SK-N-SH treated with all-trans-retinoic acid at 6 μM for 48 hours (cell line): ENCODE measurements around the gene C9.
A peak's percentile ranks its signal among the peaks of the same experiment; 100 is the strongest.

Source experiments
- ATAC-seq: fragments of 200-7000 bp; cut with Tn5 transposase; 3 replicates; pipeline ENCODE4 v1.9.1; 2020; ENCODE audit warnings: mild to moderate bottlenecking, moderate library complexity
- ARNTL ChIP-seq: fragments of 450-650 bp; formaldehyde crosslinking; IDR thresholded peaks from 2 replicates; pipeline ENCODE4 v1.5.0; 2020; ENCODE audit warnings: low read depth, mild to moderate bottlenecking, moderate library complexity, borderline replicate concordance
- CSDC2 ChIP-seq: fragments of 250-450 bp; sonication (Bioruptor Pico); IDR thresholded peaks from 2 replicates; pipeline ENCODE4 v1.5.0; 2020; ENCODE audit warnings: mild to moderate bottlenecking, moderate library complexity
- CSRNP3 ChIP-seq: fragments of 250-450 bp; sonication (Bioruptor Pico); IDR thresholded peaks from 2 replicates; pipeline ENCODE4 v1.5.1; 2021; ENCODE audit warnings: mild to moderate bottlenecking, moderate library complexity
- ESRRG ChIP-seq: fragments of 250-450 bp; sonication (Bioruptor Pico); IDR thresholded peaks from 2 replicates; pipeline ENCODE4 v1.6.1; 2021; ENCODE audit warnings: mild to moderate bottlenecking
- GLIS3 ChIP-seq: fragments of 250-450 bp; sonication (Bioruptor Pico); IDR thresholded peaks from 2 replicates; pipeline ENCODE4 v1.5.0; 2020; ENCODE audit warnings: mild to moderate bottlenecking, moderate library complexity
- ISL1 ChIP-seq: fragments of 250-450 bp; sonication (Bioruptor Pico); IDR thresholded peaks from 2 replicates; pipeline ENCODE4 v2.1.2; 2022; ENCODE audit warnings: mild to moderate bottlenecking, moderate library complexity
- OSR1 ChIP-seq: fragments of 250-450 bp; sonication (Bioruptor Pico); IDR thresholded peaks from 2 replicates; pipeline ENCODE4 v1.8.0; 2022; ENCODE audit warnings: moderate library complexity, mild to moderate bottlenecking, inconsistent platforms
- PPARA ChIP-seq: fragments of 250-450 bp; sonication (Bioruptor Pico); IDR thresholded peaks from 2 replicates; pipeline ENCODE4 v1.5.0; 2020; ENCODE audit warnings: mild to moderate bottlenecking, borderline replicate concordance
- RARB ChIP-seq: fragments of 250-450 bp; sonication (Bioruptor Pico); IDR thresholded peaks from 2 replicates; pipeline ENCODE4 v1.8.0; 2021; ENCODE audit warnings: mild to moderate bottlenecking, moderate library complexity
- SNAI2 ChIP-seq: fragments of 250-450 bp; sonication (Bioruptor Pico); IDR thresholded peaks from 2 replicates; pipeline ENCODE4 v1.5.0; 2020; ENCODE audit warnings: mild to moderate bottlenecking, moderate library complexity
- TCF4 ChIP-seq: fragments of 250-450 bp; sonication (Bioruptor Pico); IDR thresholded peaks from 2 replicates; pipeline ENCODE4 v1.8.0; 2021; ENCODE audit warnings: mild to moderate bottlenecking, moderate library complexity, borderline replicate concordance
- TOX ChIP-seq: fragments of 250-450 bp; sonication (Bioruptor Pico); IDR thresholded peaks from 2 replicates; pipeline ENCODE4 v1.8.0; 2021; ENCODE audit warnings: mild to moderate bottlenecking, moderate library complexity, borderline replicate concordance
- TSHZ2 ChIP-seq: fragments of 250-450 bp; sonication (Bioruptor Pico); IDR thresholded peaks from 2 replicates; pipeline ENCODE4 v1.5.0; 2020; ENCODE audit warnings: mild to moderate bottlenecking, moderate library complexity
- ZC3H10 ChIP-seq: fragments of 250-450 bp; sonication (Bioruptor Pico); IDR thresholded peaks from 2 replicates; pipeline ENCODE4 v1.5.1; 2021; ENCODE audit warnings: mild to moderate bottlenecking, moderate library complexity
- ZFP3 ChIP-seq: fragments of 250-450 bp; sonication (Bioruptor Pico); IDR thresholded peaks from 2 replicates; pipeline ENCODE4 v1.5.0; 2020; ENCODE audit warnings: mild to moderate bottlenecking, moderate library complexity
- ZFP30 ChIP-seq: fragments of 450-650 bp; formaldehyde crosslinking; IDR thresholded peaks from 2 replicates; pipeline ENCODE4 v1.5.0; 2022; ENCODE audit warnings: mild to moderate bottlenecking, moderate library complexity
- ZNF565 ChIP-seq: fragments of 450-650 bp; formaldehyde crosslinking; conservative IDR thresholded peaks from 2 replicates; pipeline ENCODE4 v1.5.0; 2020; ENCODE audit warnings: low read depth, mild to moderate bottlenecking, moderate library complexity
- ZNF70 ChIP-seq: fragments of 450-650 bp; formaldehyde crosslinking; IDR thresholded peaks from 2 replicates; pipeline ENCODE4 v1.5.0; 2020; ENCODE audit warnings: mild to moderate bottlenecking, moderate library complexity
- ZNF8 ChIP-seq: fragments of 450-650 bp; formaldehyde crosslinking; IDR thresholded peaks from 2 replicates; pipeline ENCODE4 v1.5.0; 2020; ENCODE audit warnings: mild to moderate bottlenecking, moderate library complexity
- TF ChIP-seq, protein P1 (sequence below): fragments of 250-450 bp; sonication (Bioruptor Pico); IDR thresholded peaks from 2 replicates; pipeline ENCODE4 v1.8.0; 2020; ENCODE audit warnings: mild to moderate bottlenecking, moderate library complexity, borderline replicate concordance
- TF ChIP-seq, protein P2 (sequence below): fragments of 250-450 bp; sonication (Bioruptor Pico); IDR thresholded peaks from 2 replicates; pipeline ENCODE4 v1.5.1; 2020; ENCODE audit warnings: low read depth, mild to moderate bottlenecking, moderate library complexity

The C9 gene

GRCh38 chr5:39411985-39412384, 47.7 kb upstream of the C9 start:
- TF ChIP-seq ZNF70 (CRISPR knock-in tag) (no peak), PPARA (no peak), RARB (CRISPR knock-in tag) (no peak), ZC3H10 (CRISPR knock-in tag) (no peak), ZNF565 (no peak), TCF4 (CRISPR knock-in tag) (no peak), SNAI2 (CRISPR knock-in tag) (no peak), OSR1 (CRISPR knock-in tag) (no peak), ARNTL (CRISPR knock-in tag) (no peak), GLIS3 (CRISPR knock-in tag) (no peak), CSRNP3 (no peak), ISL1 (CRISPR knock-in tag) (no peak)
- TF ChIP-seq, protein P1, sequence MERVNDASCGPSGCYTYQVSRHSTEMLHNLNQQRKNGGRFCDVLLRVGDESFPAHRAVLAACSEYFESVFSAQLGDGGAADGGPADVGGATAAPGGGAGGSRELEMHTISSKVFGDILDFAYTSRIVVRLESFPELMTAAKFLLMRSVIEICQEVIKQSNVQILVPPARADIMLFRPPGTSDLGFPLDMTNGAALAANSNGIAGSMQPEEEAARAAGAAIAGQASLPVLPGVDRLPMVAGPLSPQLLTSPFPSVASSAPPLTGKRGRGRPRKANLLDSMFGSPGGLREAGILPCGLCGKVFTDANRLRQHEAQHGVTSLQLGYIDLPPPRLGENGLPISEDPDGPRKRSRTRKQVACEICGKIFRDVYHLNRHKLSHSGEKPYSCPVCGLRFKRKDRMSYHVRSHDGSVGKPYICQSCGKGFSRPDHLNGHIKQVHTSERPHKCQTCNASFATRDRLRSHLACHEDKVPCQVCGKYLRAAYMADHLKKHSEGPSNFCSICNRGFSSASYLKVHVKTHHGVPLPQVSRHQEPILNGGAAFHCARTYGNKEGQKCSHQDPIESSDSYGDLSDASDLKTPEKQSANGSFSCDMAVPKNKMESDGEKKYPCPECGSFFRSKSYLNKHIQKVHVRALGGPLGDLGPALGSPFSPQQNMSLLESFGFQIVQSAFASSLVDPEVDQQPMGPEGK (CRISPR knock-in tag), result no peak
- ATAC-seq, result no peak

- no peak for TF ChIP-seq TSHZ2
- peak; percentile 78 for ATAC-seq
Observed at GRCh38 chr5:39411061-39411460, 46.8 kb upstream of the C9 start.

DNA sequence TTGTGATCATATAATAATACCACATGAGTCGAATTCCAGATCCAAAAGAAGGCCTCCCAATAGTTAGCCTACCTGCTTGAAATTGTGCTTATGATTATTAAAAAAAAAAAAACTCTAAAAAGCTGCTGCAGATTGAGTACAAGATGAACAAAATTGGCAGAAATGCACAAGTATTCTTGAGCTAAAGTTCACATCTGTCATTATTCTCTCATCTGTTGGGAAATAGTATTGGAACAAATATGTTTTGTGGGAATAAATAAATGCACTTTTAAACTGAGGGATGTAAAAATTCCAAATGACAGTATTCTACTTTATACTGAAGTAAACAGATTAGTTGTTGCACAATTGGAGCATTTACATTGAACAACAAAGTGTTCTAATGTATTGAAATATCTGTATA, 44.7 kb upstream of the C9 start:
- ATAC-seq, result no peak
- no peak for TF ChIP-seq ZFP30
- TF ChIP-seq OSR1 (CRISPR knock-in tag), result no peak
- no peak for TF ChIP-seq TOX (CRISPR knock-in tag)
- no peak for TF ChIP-seq ISL1 (CRISPR knock-in tag)
- no peak for TF ChIP-seq TCF4 (CRISPR knock-in tag)
- no peak for TF ChIP-seq ESRRG
- TF ChIP-seq, protein P2, sequence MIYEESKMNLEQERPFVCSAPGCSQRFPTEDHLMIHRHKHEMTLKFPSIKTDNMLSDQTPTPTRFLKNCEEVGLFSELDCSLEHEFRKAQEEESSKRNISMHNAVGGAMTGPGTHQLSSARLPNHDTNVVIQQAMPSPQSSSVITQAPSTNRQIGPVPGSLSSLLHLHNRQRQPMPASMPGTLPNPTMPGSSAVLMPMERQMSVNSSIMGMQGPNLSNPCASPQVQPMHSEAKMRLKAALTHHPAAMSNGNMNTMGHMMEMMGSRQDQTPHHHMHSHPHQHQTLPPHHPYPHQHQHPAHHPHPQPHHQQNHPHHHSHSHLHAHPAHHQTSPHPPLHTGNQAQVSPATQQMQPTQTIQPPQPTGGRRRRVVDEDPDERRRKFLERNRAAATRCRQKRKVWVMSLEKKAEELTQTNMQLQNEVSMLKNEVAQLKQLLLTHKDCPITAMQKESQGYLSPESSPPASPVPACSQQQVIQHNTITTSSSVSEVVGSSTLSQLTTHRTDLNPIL (CRISPR knock-in tag), result no peak
- no peak for TF ChIP-seq ARNTL (CRISPR knock-in tag)
- no peak for TF ChIP-seq ZC3H10 (CRISPR knock-in tag)
- no peak for TF ChIP-seq GLIS3 (CRISPR knock-in tag)
- TF ChIP-seq ZNF565, result no peak
- TF ChIP-seq ZNF8 (CRISPR knock-in tag), result no peak

DNA sequence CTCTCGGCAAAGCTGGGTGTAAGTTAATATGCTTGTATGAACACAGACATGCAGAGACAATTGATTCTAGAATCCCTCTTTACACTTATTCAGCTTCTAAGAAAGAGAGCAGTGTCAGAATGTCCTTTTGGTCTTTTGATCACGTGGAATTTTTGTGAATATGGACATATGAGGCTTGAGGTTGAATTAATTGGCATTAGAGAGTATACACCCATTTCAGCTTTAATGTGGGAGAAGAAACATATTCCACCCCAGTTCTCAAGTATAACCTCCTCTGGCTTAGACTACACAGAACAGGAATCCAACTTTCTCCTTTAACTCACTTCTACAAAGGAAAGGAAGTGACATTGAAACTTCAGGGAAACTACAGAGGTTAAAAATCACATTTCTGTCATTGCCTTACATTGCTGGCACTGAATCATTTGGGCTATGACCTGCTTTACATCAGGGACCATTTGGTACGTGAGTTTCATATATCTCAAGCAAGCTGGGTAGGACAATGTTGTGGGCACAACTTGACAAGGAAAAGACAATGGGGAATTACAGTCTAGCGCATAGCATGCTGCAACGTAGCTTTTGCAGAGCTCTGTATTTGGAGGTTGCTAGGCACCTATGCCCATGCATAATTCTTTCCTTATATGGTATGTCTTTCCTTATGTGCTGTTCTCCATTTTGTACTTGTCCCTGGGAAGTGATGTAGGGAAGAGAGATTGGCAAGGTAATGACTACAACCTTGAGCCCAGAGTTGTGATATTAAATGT, 41.0 kb upstream of the C9 start:
- ATAC-seq, result peak; percentile 63
- no peak for TF ChIP-seq TSHZ2
- TF ChIP-seq ZNF8 (CRISPR knock-in tag), result no peak
- TF ChIP-seq, protein P2 (CRISPR knock-in tag), result no peak
- TF ChIP-seq CSRNP3, result no peak
- TF ChIP-seq SNAI2 (CRISPR knock-in tag), result no peak
- no peak for TF ChIP-seq TOX (CRISPR knock-in tag)
- no peak for TF ChIP-seq GLIS3 (CRISPR knock-in tag)
- TF ChIP-seq ZFP3 (CRISPR knock-in tag), result no peak
- no peak for TF ChIP-seq PPARA
- TF ChIP-seq TCF4 (CRISPR knock-in tag), result no peak
- TF ChIP-seq CSDC2 (CRISPR knock-in tag), result no peak
- no peak for TF ChIP-seq ESRRG
- TF ChIP-seq ARNTL (CRISPR knock-in tag), result no peak
- TF ChIP-seq ZNF565, result no peak
- TF ChIP-seq ZC3H10 (CRISPR knock-in tag), result no peak
